Right atrium auricular region (tissue), 2 donors: ENCODE results near the gene C1orf21. TPM values are rescaled to one million over a fixed set of nuclear protein-coding genes. Genes with fewer than 3 reads are reported as not detected.

ENCODE experiments used
- DNase-seq: peaks from one replicate; pipeline ENCODE4 v3.0.0-alpha.2; 2019; ENCODE audit warnings: low spot score
- H3K27ac ChIP-seq, 2 donors: fragments of 200-600 bp; sonication (generic); 1 replicate in 1 of 2; 2 replicates in 1 of 2; pipeline ENCODE4 v1.5.1; 2016 to 2019
- H3K27me3 ChIP-seq, 2 donors: fragments of 200-600 bp; sonication (generic); one replicate each; pipeline versions ENCODE4 v1.5.1 to v1.6.0; 2017 to 2019
- H3K36me3 ChIP-seq: fragments of 200-600 bp; sonication (generic); one replicate; pipeline ENCODE4 v1.5.1; 2016
- H3K4me1 ChIP-seq, 2 donors: fragments of 200-600 bp; sonication (generic); one replicate each; pipeline versions ENCODE4 v1.5.1 to v1.6.0; 2017 to 2019
- H3K4me3 ChIP-seq, 2 donors: fragments of 200-600 bp; sonication (generic); 1 replicate in 1 of 2; 2 replicates in 1 of 2; pipeline ENCODE4 v1.5.1; 2017 to 2019; ENCODE audit warnings: mild to moderate bottlenecking in 1 of 2, moderate library complexity in 1 of 2
- H3K9me3 ChIP-seq, 2 donors: fragments of 200-600 bp; sonication (generic); one replicate each; pipeline ENCODE4 v1.5.1; 2019
- CTCF ChIP-seq, 2 donors: fragments of 200-600 bp; sonication (generic); IDR thresholded peaks; one replicate each; pipeline ENCODE4 v1.5.1; 2019; ENCODE audit warnings: antibody characterized with exemption in 2 of 2
- total RNA-seq, 2 donors: library from RNA; depleted of rRNA; stranded (reverse); fragments of >200 nt; gene quantifications; one replicate each; pipeline ENCODE4 v1.1.0, GENCODE V29; 2016

Gene C1orf21
- total RNA-seq, 2 donors from 2014 or later: 49.4 to 78.5 TPM

DNA sequence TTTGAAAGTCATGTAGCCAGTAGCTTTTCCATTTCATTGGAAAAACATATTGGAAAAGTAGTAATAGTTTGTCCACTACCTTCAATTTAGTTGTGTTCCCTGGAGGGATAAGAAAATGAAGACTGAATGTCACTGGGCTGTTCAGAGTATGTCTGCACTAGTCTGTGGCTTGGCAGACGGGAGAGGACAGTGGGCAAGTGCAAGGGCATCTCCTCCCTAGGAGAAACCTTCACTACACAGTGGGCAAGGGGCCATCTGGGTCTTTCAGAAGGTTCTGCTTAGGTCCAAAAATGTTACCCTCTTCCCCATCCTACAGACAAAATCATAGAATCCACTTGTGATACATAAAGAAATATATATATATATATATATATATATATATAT lies 118.1 kb downstream of the C1orf21 start:
- H3K36me3 ChIP-seq: no peaks in the 10 kb centered on the region
- no peaks in the 10 kb centered on the region for H3K27me3 ChIP-seq
- no peaks in the 10 kb centered on the region for H3K9me3 ChIP-seq
- peaks cover 0 to 54% of the 10 kb centered on the region in 2 donors for H3K4me1 ChIP-seq
- no peak for DNase-seq
- no peak overlapping the region for H3K4me3 ChIP-seq
- no peak for TF ChIP-seq CTCF (IDR thresholded peaks at IDR 0.05)
- H3K27ac ChIP-seq: peak overlapping the region; percentile 51 to 60

- H3K4me1 ChIP-seq: peaks cover 0 to 46% of the 10 kb centered on the region in 2 donors
- no peaks in the 10 kb centered on the region for H3K27me3 ChIP-seq
- no peaks in the 10 kb centered on the region for H3K9me3 ChIP-seq
- no peak for TF ChIP-seq CTCF (IDR thresholded peaks at IDR 0.05)
- no peak overlapping the region for H3K4me3 ChIP-seq
- DNase-seq: no peak
- H3K27ac ChIP-seq: no peak overlapping the region
- no peaks in the 10 kb centered on the region for H3K36me3 ChIP-seq
Measured at GRCh38 chr1:184506481-184506880, 119.7 kb downstream of the C1orf21 start.

GRCh38 chr1:184507165-184507564 lies 120.3 kb downstream of the C1orf21 start:
- Histone ChIP-seq H3K4me1 (peaks cover 0 to 49% of the 10 kb centered on the region in 2 donors), H3K27ac (peak overlapping the region; percentile 43 to 50), H3K27me3 (no peaks in the 10 kb centered on the region), H3K9me3 (no peaks in the 10 kb centered on the region), H3K4me3 (no peak overlapping the region), H3K36me3 (no peaks in the 10 kb centered on the region)
- no peak for TF ChIP-seq CTCF (IDR thresholded peaks at IDR 0.05)
- DNase-seq: no peak

DNA sequence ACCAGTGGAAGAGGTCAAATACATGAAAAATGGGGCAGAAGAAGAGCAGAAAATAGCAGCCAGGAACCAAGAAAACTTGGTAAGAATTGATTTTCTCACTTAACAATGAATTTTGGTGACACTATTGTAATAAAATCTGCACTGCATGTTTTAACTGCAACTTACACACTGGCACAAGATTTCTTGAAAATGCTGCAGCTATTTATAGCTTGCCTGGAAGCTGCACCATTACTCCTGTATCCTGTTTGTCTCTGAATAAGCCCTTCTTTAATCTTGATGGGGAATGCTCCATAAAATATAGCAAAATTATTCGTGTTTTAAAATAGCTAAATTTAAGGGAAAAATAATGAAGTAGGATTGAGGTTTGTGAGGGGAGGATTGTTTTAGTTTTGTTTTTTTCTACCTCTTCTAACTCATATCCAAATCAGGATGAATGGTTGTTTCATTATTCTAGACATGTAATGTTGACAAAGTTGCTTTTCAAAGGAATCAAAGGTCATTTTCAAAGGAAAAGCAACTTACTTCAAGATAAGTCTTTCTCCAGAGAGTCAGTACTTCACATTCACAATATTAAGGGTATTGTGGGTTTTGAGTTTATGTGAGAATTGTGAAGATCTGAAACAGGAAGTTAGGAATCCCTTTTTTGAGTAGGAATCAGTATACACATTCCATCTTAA lies 120.9 kb downstream of the C1orf21 start:
- H3K4me1 ChIP-seq: peaks cover 0 to 49% of the 10 kb centered on the region in 2 donors
- H3K4me3 ChIP-seq: no peak overlapping the region

GRCh38 chr1:184509105-184509504 lies 122.3 kb downstream of the C1orf21 start:
- Histone ChIP-seq H3K9me3 (no peaks in the 10 kb centered on the region), H3K27me3 (no peaks in the 10 kb centered on the region), H3K4me1 (peaks cover 0 to 48% of the 10 kb centered on the region in 2 donors), H3K4me3 (no peak overlapping the region), H3K36me3 (no peaks in the 10 kb centered on the region), H3K27ac (no peak overlapping the region)
- TF ChIP-seq CTCF (IDR thresholded peaks at IDR 0.05): no peak
- no peak for DNase-seq

More for the DNA sequence above, 120.9 kb downstream of the C1orf21 start:
- Histone ChIP-seq H3K36me3 (no peaks in the 10 kb centered on the region), H3K9me3 (no peaks in the 10 kb centered on the region), H3K27me3 (no peaks in the 10 kb centered on the region), H3K27ac (peak overlapping the region; percentile 43 to 50)
- no peak for DNase-seq
- no peak for TF ChIP-seq CTCF (IDR thresholded peaks at IDR 0.05)

- no peak for DNase-seq
- H3K9me3 ChIP-seq: no peaks in the 10 kb centered on the region
- H3K36me3 ChIP-seq: no peaks in the 10 kb centered on the region
- TF ChIP-seq CTCF (IDR thresholded peaks at IDR 0.05): no peak
- peaks cover 0 to 42% of the 10 kb centered on the region in 2 donors for H3K4me1 ChIP-seq
- H3K27me3 ChIP-seq: no peaks in the 10 kb centered on the region
- H3K27ac ChIP-seq: no peak overlapping the region
- no peak overlapping the region for H3K4me3 ChIP-seq
Measured at GRCh38 chr1:184510110-184510509, 123.3 kb downstream of the C1orf21 start.
